ENCODE results near the gene BEND7. TPM values are rescaled to one million over a fixed set of nuclear protein-coding genes. Genes with fewer than 3 reads are reported as not detected.

The BEND7 gene
- total and polyA plus RNA-seq, 4 donors: 4.9 to 27.6 (median 10.4) TPM

DNA sequence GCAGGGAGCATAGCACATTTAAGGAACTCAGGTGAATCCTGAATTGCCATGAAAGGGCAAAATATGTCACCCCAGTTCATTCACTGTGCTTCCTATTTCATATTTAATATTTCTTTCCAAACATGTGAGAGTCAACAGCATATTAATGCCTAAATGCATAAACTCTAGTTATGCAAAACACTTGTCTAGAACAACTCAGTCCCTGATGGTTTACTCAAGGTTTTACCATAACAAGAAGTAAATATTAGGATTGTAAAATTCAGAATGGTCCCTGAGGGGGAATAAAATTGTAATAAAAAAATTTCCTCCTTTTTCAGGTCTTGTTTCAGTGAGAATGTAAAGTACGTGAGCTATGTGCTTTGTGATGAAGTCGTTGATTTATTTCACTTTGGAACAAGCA, 129.1 kb downstream of the BEND7 start:
- H3K27me3 ChIP-seq (ENCODE audit: control insufficient read depth in 3 of 3, insufficient read depth in 3 of 3, low read length in 2 of 3): no peaks in the 10 kb centered on the region
- WGBS, 2 donors: 74 to 82% methylated on average over 2 of the region's 2 CpGs

DNA sequence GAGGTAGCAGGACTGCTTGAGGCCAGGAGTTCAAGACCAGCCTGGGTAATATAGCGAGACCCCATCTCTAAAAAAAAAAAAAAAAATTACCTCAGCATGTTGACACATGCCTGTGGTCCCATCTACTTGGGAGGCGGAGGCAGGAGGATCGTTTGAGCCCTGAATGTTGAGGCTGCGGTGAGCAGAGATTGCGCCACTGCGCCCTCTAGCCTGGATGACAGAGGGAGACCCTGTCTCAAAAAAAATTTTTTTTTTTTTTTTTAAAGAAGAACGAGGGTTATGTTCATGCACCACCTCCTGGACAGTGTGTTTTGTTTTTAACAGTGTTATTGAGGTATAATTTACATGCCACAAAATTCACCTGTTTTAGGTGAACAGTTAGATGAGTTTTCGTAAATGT, 129.6 kb downstream of the BEND7 start:
- TF ChIP-seq, protein P1, sequence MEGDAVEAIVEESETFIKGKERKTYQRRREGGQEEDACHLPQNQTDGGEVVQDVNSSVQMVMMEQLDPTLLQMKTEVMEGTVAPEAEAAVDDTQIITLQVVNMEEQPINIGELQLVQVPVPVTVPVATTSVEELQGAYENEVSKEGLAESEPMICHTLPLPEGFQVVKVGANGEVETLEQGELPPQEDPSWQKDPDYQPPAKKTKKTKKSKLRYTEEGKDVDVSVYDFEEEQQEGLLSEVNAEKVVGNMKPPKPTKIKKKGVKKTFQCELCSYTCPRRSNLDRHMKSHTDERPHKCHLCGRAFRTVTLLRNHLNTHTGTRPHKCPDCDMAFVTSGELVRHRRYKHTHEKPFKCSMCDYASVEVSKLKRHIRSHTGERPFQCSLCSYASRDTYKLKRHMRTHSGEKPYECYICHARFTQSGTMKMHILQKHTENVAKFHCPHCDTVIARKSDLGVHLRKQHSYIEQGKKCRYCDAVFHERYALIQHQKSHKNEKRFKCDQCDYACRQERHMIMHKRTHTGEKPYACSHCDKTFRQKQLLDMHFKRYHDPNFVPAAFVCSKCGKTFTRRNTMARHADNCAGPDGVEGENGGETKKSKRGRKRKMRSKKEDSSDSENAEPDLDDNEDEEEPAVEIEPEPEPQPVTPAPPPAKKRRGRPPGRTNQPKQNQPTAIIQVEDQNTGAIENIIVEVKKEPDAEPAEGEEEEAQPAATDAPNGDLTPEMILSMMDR (IDR thresholded peaks at IDR 0.05; ENCODE audit: control extremely low read depth, extremely low read depth): no peak
- H3K9ac ChIP-seq (ENCODE audit: insufficient read depth in 1 of 2, low read length in 2 of 2): no peak overlapping the region
- 84% methylated on average over 8 of the region's 8 CpGs for WGBS, 2 donors
- no peak overlapping the region for H3K27ac ChIP-seq (ENCODE audit: low read depth in 1 of 2, low read length in 1 of 2)
- H3K36me3 ChIP-seq (ENCODE audit: control insufficient read depth in 4 of 4, insufficient read depth in 4 of 4, low read length in 4 of 4): no peaks in the 10 kb centered on the region
- ATAC-seq (ENCODE audit: insufficient read depth, low FRiP score) (no peak), DNase-seq (no peak)
- H3K9me3 ChIP-seq (ENCODE audit: control insufficient read depth in 4 of 4, insufficient read depth in 3 of 4, low read length in 3 of 4): no peaks in the 10 kb centered on the region
- H3K4me3 ChIP-seq: no peak overlapping the region
- no peaks in the 10 kb centered on the region for H3K4me1 ChIP-seq (ENCODE audit: control insufficient read depth in 5 of 5, insufficient read depth in 5 of 5, low read length in 5 of 5)
- no peaks in the 10 kb centered on the region for H3K27me3 ChIP-seq (ENCODE audit: control insufficient read depth in 3 of 3, insufficient read depth in 3 of 3, low read length in 2 of 3)

More for the DNA sequence above, 129.1 kb downstream of the BEND7 start:
- Histone ChIP-seq H3K9ac (ENCODE audit: insufficient read depth in 1 of 2, low read length in 2 of 2) (no peak overlapping the region), H3K9me3 (ENCODE audit: control insufficient read depth in 4 of 4, insufficient read depth in 3 of 4, low read length in 3 of 4) (no peaks in the 10 kb centered on the region), H3K4me3 (no peak overlapping the region), H3K27ac (ENCODE audit: low read depth in 1 of 2, low read length in 1 of 2) (no peak overlapping the region), H3K4me1 (ENCODE audit: control insufficient read depth in 5 of 5, insufficient read depth in 5 of 5, low read length in 5 of 5) (no peaks in the 10 kb centered on the region), H3K36me3 (ENCODE audit: control insufficient read depth in 4 of 4, insufficient read depth in 4 of 4, low read length in 4 of 4) (no peaks in the 10 kb centered on the region)
- DNase-seq: no peak
- ATAC-seq (ENCODE audit: insufficient read depth, low FRiP score): no peak
- TF ChIP-seq, protein P1 (IDR thresholded peaks at IDR 0.05; ENCODE audit: control extremely low read depth, extremely low read depth): no peak

DNA sequence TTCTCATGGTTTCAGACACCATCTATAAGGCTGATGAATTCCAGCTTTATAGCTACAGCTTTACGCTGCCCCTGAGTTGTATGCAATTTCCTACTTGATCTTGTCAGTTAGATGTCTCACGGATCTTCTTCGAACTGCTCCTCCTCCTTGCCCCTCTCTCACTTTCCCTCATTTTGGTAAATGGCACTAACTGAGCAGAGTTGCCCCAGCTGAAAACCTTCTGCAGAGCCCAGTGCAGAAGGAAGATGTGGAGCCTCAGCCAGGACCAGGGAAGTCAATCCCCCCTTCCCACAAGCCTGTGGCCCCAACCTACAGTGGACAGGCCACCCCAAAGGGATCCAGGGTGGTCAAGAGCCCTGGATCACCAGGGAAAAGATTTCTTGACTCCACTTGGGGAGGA, 131.8 kb downstream of the BEND7 start:
- Histone ChIP-seq H3K36me3 (ENCODE audit: control insufficient read depth in 4 of 4, insufficient read depth in 4 of 4, low read length in 4 of 4) (no peaks in the 10 kb centered on the region), H3K27me3 (ENCODE audit: control insufficient read depth in 3 of 3, insufficient read depth in 3 of 3, low read length in 2 of 3) (no peaks in the 10 kb centered on the region), H3K9me3 (ENCODE audit: control insufficient read depth in 4 of 4, insufficient read depth in 3 of 4, low read length in 3 of 4) (no peaks in the 10 kb centered on the region), H3K27ac (ENCODE audit: low read depth in 1 of 2, low read length in 1 of 2) (no peak overlapping the region), H3K4me1 (ENCODE audit: control insufficient read depth in 5 of 5, insufficient read depth in 5 of 5, low read length in 5 of 5) (no peaks in the 10 kb centered on the region), H3K9ac (ENCODE audit: insufficient read depth in 1 of 2, low read length in 2 of 2) (no peak overlapping the region), H3K4me3 (no peak overlapping the region)
- ATAC-seq (ENCODE audit: insufficient read depth, low FRiP score) (no peak), DNase-seq (no peak)
- TF ChIP-seq, protein P1 (IDR thresholded peaks at IDR 0.05; ENCODE audit: control extremely low read depth, extremely low read depth): no peak
- 95 to 97% methylated on average over 3 of the region's 3 CpGs for WGBS, 2 donors

DNA sequence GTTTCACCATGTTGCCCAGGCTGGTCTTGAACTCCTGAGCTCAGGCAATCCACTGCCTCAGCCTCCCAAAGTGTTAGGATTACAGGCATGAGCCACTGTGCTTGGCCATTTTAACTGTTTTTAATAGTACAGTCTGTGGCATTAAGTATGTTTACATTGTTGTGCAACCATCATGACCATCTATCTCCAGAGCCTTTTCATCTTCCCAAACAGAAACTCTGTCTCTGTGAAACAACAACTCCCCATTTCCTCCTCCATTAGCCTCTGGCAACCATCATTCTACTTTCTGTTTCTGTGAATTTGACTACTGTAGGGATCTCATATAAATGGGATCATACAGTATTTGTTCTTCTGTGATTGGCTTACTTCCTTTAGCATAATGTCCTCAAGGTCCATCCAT, 132.4 kb downstream of the BEND7 start:
- Histone ChIP-seq H3K9me3 (ENCODE audit: control insufficient read depth in 4 of 4, insufficient read depth in 3 of 4, low read length in 3 of 4) (no peaks in the 10 kb centered on the region), H3K4me1 (ENCODE audit: control insufficient read depth in 5 of 5, insufficient read depth in 5 of 5, low read length in 5 of 5) (no peaks in the 10 kb centered on the region), H3K27ac (ENCODE audit: low read depth in 1 of 2, low read length in 1 of 2) (no peak overlapping the region), H3K36me3 (ENCODE audit: control insufficient read depth in 4 of 4, insufficient read depth in 4 of 4, low read length in 4 of 4) (no peaks in the 10 kb centered on the region), H3K9ac (ENCODE audit: insufficient read depth in 1 of 2, low read length in 2 of 2) (no peak overlapping the region), H3K4me3 (no peak overlapping the region), H3K27me3 (ENCODE audit: control insufficient read depth in 3 of 3, insufficient read depth in 3 of 3, low read length in 2 of 3) (no peaks in the 10 kb centered on the region)
- no peak for ATAC-seq (ENCODE audit: insufficient read depth, low FRiP score)
- DNase-seq: no peak
- TF ChIP-seq, protein P1 (IDR thresholded peaks at IDR 0.05; ENCODE audit: control extremely low read depth, extremely low read depth): no peak

Data from lung (tissue), 12 donors.